Measurements from ENCODE around the gene MTX3. TPM values are rescaled to one million over a fixed set of nuclear protein-coding genes. Genes with fewer than 3 reads are reported as not detected.

MTX3 gene
- total RNA-seq, 4 donors from 2014 or later: 19.6 to 34.0 (median 22.9) TPM

- Histone ChIP-seq H3K9me3 (no peaks in the 10 kb centered on the region), H3K27ac (no peak overlapping the region), H3K36me3 (no peaks in the 10 kb centered on the region), H3K27me3 (no peaks in the 10 kb centered on the region), H3K4me1 (no peaks in the 10 kb centered on the region), H3K4me3 (replicated peaks in 1 of 3) (no peak overlapping the region)
- TF ChIP-seq POLR2A (IDR thresholded peaks at IDR 0.05) (no peak), CTCF (IDR thresholded peaks at IDR 0.05) (no peak)
- intact Hi-C loops (cut with DNase I): no loop called here
- no peak for DNase-seq
Measured at GRCh38 chr5:80026841-80027240, 35.8 kb upstream of the MTX3 start.

GRCh38 chr5:80025069-80025468, 34.0 kb upstream of the MTX3 start:
- intact Hi-C loops (cut with DNase I): no loop called here
- no peaks in the 10 kb centered on the region for H3K9me3 ChIP-seq
- H3K36me3 ChIP-seq: no peaks in the 10 kb centered on the region
- no peaks in the 10 kb centered on the region for H3K27me3 ChIP-seq
- no peak overlapping the region for H3K27ac ChIP-seq
- 91 to 92% methylated on average over 2 of the region's 2 CpGs for WGBS, 2 donors
- no peak overlapping the region for H3K4me3 ChIP-seq (replicated peaks in 1 of 3)
- no peaks in the 10 kb centered on the region for H3K4me1 ChIP-seq
- no peak for DNase-seq
- no peak for TF ChIP-seq POLR2A (IDR thresholded peaks at IDR 0.05)

- DNase-seq: no peak
- intact Hi-C loops (cut with DNase I): no loop called here
- TF ChIP-seq POLR2A (IDR thresholded peaks at IDR 0.05) (no peak), CTCF (IDR thresholded peaks at IDR 0.05) (no peak)
- Histone ChIP-seq H3K9me3 (no peaks in the 10 kb centered on the region), H3K27me3 (no peaks in the 10 kb centered on the region), H3K36me3 (no peaks in the 10 kb centered on the region), H3K4me3 (replicated peaks in 1 of 3) (no peak overlapping the region), H3K27ac (no peak overlapping the region), H3K4me1 (no peaks in the 10 kb centered on the region)
- WGBS, 2 donors: 62 to 77% methylated on average over 5 of the region's 5 CpGs
Measured at GRCh38 chr5:80010754-80011392, 19.8 kb upstream of the MTX3 start.

GRCh38 chr5:80008995-80009765, 18.1 kb upstream of the MTX3 start:
- intact Hi-C loops (cut with DNase I): no loop called here
- WGBS, 2 donors: 67 to 68% methylated on average over 4 of the region's 4 CpGs
- H3K4me1 ChIP-seq: no peaks in the 10 kb centered on the region
- no peaks in the 10 kb centered on the region for H3K9me3 ChIP-seq
- no peak overlapping the region for H3K27ac ChIP-seq
- no peak overlapping the region for H3K4me3 ChIP-seq (replicated peaks in 1 of 3)
- no peak for DNase-seq
- no peaks in the 10 kb centered on the region for H3K36me3 ChIP-seq
- no peaks in the 10 kb centered on the region for H3K27me3 ChIP-seq
- TF ChIP-seq POLR2A (IDR thresholded peaks at IDR 0.05) (no peak), CTCF (IDR thresholded peaks at IDR 0.05) (no peak)

- WGBS, 2 donors: 91 to 98% methylated on average over 1 of the region's 1 CpG
- Histone ChIP-seq H3K36me3 (no peaks in the 10 kb centered on the region), H3K4me1 (no peaks in the 10 kb centered on the region), H3K9me3 (no peaks in the 10 kb centered on the region), H3K4me3 (replicated peaks in 1 of 3) (no peak overlapping the region), H3K27me3 (no peaks in the 10 kb centered on the region), H3K27ac (no peak overlapping the region)
- TF ChIP-seq CTCF (IDR thresholded peaks at IDR 0.05) (no peak), POLR2A (IDR thresholded peaks at IDR 0.05) (no peak)
- DNase-seq: no peak
- intact Hi-C loops (cut with DNase I): no loop called here
Measured at GRCh38 chr5:80002677-80003076, 11.6 kb upstream of the MTX3 start.

All from thyroid gland (tissue), 4 donors.